B cell (primary cell): ENCODE data around the gene CNTN2.

Source experiments
- EZH2 ChIP-seq: IDR thresholded peaks from 2 replicates; pipeline ENCODE4 v1.6.1; 2012; ENCODE audit warnings: borderline replicate concordance, low read depth, mild to moderate bottlenecking, moderate library complexity, low read length; ENCODE audit not compliant: insufficient read depth, poor library complexity, severe bottlenecking
- TF ChIP-seq, protein P1 (sequence below): fragments of 200-600 bp; IDR thresholded peaks from one replicate; pipeline ENCODE4 v1.8.0; 2022; ENCODE audit warnings: antibody characterized with exemption, mild to moderate bottlenecking

DNA sequence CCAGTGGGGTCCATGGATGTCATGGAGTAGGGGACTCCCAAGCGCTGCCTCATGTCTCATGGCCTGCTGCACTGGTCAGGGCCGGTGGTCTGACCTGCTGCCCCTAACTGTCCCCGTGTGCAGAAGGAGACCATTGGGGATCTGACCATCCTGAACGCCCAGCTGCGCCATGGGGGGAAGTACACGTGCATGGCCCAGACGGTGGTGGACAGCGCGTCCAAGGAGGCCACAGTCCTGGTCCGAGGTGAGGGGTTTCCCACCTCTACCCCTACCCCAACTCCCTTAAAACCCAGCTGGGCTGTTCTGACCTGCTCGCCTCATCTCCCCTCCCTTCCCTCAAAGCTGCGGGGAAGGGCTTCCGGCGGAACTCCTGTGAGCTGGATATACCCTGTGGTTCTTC, 22.7 kb downstream of the CNTN2 start:
- TF ChIP-seq, protein P1, sequence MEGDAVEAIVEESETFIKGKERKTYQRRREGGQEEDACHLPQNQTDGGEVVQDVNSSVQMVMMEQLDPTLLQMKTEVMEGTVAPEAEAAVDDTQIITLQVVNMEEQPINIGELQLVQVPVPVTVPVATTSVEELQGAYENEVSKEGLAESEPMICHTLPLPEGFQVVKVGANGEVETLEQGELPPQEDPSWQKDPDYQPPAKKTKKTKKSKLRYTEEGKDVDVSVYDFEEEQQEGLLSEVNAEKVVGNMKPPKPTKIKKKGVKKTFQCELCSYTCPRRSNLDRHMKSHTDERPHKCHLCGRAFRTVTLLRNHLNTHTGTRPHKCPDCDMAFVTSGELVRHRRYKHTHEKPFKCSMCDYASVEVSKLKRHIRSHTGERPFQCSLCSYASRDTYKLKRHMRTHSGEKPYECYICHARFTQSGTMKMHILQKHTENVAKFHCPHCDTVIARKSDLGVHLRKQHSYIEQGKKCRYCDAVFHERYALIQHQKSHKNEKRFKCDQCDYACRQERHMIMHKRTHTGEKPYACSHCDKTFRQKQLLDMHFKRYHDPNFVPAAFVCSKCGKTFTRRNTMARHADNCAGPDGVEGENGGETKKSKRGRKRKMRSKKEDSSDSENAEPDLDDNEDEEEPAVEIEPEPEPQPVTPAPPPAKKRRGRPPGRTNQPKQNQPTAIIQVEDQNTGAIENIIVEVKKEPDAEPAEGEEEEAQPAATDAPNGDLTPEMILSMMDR, result no peak
- TF ChIP-seq EZH2, result no peak
